ENCODE measurements around the gene NT5C3B. TPM values are rescaled to one million over a fixed set of nuclear protein-coding genes. Genes with fewer than 3 reads are reported as not detected.
A peak's percentile ranks its signal among the peaks of the same experiment; 100 is the strongest.
"Not testable (repeated sequence)": the region's sequence is repeated elsewhere in the genome, so short reads cannot be mapped to it uniquely, and the experiment has no call there.

The NT5C3B gene
- polyA plus RNA-seq, 1 donor = 31.5 TPM

DNA sequence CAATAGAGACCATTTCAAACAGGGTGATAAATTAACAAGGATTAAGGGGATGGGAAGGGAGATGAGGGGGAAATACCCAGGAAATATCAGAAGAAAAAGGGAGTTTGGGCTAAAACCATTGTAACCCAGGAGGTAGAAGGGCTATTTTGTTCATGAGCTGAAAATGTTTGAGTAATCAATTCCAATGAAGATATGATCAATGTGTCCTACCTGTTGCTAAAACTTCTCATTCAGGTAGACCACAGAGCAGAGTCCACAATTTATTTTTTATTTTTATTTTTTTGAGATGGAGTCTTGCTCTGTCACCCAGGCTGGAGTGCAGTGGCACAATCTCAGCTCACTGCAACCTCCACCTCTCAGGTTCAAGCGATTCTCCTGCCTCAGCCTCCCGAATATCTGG is 3.4 kb upstream of the NT5C3B start:
- not testable (repeated sequence) for DNase-seq

DNA sequence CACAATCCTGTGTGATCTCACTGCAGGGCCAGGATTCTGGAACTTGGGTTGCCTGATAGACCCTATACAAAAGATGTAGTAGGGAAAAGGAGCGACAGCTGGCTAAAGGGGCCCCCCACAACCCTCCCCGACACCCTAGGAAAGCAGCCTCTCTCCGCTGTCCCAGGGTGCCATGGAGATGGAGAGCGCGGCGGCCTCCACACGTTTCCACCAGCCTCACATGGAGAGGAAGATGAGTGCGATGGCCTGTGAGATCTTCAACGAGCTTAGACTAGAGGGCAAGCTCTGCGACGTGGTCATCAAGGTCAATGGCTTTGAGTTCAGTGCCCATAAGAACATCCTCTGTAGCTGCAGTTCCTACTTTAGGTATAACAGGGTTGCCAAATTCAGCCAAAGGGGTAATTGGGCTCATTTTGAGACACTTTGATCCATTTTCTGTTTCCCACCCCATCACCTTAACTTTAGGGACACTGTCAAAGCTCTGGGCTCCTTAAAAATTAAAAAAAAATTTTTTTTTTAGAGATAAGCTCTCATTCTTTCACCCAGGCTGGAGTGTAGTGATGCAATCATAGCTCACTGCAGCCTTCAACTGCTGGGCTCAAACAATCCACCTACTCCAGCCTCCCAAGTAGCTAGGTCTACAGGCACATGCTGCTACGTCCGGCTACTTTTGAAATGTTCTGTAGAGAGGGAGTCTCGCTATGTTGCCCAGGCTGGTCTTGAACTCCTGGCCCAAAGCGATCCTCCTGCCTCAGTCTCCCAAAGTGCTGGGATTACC is 1.9 kb upstream of the NT5C3B start, which contains the start of gene KLHL10:
Gene KLHL10, plus strand, starts transcription at position 65 of the 778 bp plus-strand sequence. Its CDS starts 108 bp downstream, at position 173.
- DNase-seq = no peak

DNA sequence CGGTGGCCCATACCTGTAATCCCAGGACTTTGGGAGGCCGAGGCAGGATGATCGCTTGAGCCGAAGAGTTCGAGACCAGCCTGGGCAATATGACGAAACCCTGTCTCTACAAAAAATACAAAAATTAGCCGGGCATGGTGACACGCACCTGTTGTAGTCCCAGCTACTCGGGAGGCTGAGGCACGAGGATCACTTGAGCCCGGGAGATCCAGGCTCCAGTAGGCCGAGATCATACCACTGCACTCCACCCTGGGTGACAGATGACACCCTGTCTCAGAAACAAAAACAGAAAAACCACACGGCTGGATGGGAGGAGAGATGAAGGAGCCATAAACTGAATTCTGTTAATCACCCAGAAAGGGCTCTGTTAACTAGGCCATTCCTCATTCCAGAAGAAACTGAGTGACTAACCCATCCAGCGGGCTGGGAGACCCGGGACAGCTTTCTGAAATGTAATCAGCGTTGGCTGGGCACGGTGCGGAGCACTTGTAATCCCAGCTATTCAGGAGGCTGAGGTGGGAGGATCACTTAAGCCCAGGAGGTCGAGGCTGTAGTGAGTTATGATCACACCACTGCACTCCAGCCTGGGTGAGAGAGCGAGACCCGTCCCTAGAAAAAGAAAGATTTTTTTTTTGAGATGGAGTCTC is 641 bp upstream of the NT5C3B start:
- DNase-seq = no peak

DNA sequence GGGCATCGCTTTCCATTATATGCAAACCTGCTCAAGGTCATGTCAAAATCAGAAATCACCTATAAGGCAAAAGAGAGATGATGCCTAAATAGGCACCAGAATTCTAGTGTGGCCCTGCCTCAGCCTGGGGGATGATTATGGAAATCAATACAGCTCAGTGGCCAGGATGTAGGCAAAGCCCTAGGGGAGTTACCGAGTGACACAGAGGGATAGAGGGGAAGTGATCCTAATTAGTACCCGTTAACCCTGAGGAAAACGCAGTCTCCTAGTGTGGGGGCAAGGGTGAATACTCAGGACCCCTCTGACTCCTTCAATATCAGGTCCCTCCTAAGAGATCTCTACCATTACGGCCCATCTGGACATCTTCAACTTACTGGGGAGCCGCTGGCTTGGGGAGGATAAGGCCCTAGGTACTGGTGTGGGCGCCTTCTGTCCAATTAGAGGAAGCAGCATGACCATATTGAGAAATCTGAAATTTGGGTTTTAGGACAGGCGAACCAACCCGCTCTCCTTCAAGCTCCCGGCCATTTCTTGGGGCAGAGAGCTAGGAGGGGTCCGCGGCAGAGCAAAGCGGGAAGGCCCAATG is 725 bp downstream of the NT5C3B start:
- no peak for DNase-seq

DNA sequence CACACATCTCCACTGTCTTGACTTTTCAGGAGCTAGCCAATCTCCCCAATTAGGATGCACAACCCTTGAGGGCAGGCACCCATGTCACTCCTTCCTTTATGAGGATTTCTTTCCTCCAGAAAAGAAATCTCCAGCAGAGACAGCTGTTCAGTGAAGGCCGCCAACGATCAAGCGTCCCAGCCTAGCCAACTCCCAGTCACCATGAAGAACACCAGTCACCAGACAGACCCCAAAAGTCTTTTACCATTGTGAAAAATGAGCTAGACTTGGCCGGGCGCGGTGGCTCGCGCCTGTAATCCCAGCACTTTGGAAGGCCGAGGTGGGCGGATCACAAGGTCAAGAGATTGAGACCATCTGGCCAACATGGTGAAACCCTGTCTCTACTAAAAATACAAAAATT is 6.1 kb downstream of the NT5C3B start:
- DNase-seq = not testable (repeated sequence)

DNA sequence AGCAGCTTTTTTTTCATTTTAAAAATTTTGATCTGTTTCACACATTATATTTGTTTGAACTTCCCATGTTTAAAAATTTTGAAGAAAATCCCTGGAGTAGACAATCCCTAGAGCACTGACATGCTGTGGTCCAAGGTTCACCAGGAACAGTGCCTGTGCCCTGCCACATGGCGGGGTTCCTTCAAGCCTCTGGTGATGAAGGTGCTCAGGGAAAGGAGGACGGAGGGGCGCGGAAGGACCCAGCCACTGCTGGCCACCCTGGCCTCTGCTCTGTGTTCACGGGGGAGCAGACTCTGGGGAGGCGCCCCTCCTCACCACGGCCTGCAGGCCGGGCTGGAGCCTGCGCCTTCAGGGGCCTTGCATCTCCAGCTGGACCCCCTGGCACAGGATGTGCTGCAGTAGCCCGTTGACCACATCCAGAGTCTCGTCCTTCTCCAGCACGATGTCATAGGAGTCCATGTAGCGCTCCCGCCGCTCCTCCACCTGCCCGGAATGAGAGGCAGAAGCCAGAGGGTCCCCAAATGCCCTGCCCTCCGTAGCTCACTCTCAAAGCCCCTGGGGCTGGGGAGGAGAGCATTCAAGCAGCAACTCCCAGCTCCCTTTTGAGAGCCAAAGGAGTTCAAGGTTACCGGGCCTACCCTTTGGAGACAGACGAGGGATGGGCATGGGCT is 10.7 kb downstream of the NT5C3B start:
- no peak for DNase-seq

DNA sequence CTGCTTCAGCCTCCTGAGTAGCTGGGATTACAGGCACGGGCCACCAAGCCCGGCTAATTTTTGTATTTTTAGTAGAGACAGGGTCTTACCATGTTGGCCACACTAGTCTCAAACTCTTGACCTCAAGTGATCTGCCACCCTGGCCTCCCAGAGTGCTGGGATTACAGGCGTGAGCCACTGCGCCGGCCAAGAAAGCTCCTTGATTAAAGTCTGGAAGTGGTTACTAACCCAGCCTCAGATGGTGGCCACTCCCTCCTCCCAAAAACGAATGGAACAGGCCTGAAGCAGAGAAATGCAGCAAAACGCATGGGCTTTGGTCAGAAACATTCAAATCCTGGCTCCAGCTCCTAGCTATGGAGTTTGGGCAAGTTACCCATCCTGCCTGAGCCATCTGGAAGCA is 11.9 kb downstream of the NT5C3B start:
- no peak for DNase-seq

DNA sequence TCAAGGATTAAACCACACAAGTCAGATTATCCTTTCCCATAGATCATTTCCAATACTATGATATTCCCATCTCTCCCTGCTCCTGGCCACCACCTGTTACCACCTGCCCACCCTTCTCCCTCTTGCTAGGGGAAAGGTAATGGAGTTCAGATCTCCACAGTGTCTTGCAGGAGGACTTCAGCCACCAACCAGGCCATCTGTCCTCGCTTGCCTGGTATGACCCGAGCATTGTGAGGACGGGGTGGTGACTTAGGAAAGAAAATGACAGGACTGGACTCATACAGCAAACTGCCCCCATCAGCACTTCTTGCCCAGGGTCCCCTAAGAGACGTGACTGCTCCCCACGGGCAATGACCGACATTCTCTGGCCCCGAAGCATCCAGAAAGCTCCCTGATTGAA is 12.5 kb downstream of the NT5C3B start:
- DNase-seq = no peak

DNA sequence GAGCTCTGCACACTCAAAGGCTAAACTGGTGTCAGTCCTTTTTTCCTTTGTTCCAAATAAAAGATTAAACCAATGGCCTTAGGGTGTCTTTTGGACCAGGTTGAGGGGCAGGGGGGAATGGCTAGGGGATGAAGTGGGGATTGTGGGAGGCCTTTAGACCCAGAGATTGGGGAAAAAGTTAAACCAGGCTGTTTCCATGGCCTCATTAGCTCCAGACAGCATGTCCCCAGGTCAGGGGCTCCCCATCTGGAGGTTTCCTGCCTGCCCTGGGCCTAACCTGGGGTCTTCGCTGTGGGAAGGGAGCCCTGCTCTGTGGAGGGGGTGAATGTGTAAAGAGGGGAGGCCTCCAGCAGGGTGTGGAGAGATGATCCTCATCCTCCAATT is 12.9 kb downstream of the NT5C3B start:
- DNase-seq = no peak

DNA sequence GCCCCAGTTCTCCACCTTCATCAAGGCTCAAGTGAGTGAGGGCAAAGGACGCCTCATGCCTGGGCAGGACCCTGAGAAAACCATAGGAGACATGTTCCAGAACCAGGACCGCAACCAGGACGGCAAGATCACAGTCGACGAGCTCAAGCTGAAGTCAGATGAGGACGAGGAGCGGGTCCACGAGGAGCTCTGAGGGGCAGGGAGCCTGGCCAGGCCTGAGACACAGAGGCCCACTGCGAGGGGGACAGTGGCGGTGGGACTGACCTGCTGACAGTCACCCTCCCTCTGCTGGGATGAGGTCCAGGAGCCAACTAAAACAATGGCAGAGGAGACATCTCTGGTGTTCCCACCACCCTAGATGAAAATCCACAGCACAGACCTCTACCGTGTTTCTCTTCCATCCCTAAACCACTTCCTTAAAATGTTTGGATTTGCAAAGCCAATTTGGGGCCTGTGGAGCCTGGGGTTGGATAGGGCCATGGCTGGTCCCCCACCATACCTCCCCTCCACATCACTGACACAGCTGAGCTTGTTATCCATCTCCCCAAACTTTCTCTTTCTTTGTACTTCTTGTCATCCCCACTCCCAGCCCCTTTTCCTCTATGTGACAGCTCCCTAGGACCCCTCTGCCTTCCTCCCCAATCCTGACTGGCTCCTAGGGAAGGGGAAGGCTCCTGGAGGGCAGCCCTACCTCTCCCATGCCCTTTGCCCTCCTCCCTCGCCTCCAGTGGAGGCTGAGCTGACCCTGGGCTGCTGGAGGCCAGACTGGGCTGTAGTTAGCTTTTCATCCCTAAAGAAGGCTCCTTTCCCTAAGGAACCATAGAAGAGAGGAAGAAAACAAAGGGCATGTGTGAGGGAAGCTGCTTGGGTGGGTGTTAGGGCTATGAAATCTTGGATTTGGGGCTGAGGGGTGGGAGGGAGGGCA is 13.6 kb downstream of the NT5C3B start:
- DNase-seq = no peak

DNA sequence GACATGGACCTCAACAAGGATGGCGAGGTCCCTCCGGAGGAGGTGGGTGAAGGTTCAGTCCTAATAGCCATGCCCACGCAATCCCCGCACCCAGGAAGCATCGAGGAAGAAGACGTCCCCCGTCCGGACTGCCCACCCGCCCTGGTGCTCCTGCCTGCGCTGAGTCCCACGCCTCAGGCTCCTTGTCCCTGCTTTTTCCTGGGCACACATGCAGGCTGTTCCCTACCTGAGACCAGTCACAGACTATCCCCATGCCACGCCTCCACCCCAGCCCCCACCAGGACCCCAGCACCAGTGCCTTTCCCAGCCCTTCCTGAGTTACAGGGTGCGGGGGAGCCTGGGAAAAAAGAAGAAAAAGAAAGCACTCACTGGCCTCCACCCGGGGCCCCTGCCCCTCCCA is 14.3 kb downstream of the NT5C3B start:
- DNase-seq = no peak

DNA sequence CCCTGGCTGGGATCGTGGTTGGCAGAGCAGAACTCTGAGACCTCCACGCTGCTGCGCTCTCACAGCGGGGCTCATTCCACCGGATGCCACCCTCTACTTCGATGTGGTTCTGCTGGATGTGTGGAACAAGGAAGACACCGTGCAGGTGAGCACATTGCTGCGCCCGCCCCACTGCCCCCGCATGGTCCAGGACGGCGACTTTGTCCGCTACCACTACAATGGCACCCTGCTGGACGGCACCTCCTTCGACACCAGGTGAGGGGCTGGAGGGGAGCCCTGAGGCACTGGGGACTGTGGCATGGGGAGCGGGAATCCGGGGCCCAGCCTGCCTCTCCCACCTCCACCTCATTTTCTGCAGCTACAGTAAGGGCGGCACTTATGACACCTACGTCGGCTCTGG is 18.0 kb downstream of the NT5C3B start:
- no peak for DNase-seq

DNA sequence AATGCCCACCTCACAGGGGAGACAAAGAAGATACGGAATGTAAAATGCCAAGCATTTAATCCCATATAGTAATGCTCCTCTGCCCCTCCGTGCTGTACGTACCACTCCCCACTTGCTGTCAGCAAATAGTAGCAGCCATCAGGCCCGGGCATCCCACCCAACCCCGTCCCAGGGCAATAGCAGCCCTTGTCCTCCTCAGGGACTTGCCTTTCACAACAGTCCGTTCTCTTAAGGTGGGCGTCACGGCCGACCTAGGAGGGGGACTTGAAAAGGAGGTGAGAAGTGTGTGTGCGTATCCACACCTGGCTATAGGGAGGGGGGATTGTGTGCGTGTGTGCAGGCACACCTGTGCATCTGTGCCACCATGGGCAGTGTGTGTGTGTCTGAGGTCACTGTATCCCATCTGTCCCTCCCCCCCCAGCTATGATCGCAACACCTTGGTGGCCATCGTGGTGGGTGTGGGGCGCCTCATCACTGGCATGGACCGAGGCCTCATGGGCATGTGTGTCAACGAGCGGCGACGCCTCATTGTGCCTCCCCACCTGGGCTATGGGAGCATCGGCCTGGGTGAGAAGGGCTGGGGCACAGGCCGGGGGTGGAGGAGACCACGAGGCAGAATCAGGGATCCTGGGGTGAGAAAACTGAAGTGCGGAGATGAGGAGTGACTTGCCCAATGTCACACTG is 19.3 kb downstream of the NT5C3B start:
- no peak for DNase-seq

DNA sequence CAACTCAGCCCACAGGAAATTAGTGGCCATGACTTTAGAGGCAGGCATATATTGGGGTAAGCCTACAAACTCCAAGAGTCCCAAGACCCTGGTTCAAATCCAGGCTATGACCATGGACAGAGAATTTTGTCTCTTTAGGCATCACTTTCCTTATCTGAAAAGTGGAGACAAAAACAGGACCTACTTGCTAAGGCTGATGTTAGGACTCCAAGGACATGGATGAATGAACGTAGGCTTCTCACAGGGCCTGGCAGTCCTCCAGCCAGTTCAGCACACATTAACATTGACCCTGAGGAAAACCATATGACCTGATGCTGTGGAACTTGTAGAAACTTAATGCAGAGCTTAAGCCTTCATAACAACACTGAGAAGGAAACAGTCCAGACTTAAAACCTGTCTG is 21.8 kb downstream of the NT5C3B start:
- DNase-seq = no peak

DNA sequence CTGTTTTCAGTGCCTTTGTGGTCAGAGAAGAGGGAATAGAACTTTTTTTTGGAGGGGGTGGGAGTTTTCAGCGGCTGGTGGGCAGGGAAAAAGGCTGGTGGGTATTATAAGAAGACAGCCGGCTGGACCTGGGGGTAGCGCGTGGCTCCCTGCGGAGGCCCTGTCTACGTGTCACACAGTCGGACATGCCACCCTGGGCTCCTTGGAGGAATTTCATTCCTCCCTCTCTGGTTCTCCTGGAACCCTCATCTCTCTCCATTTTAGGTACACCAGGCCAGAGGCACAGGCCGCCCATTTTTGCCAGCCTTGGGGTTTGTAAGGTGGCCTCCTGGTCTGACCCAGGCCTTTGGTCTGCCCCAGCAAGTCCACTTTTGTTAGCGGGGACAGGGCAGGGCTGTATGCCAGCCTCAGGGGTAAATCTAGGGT is 22.3 kb downstream of the NT5C3B start:
- DNase-seq = no peak

DNA sequence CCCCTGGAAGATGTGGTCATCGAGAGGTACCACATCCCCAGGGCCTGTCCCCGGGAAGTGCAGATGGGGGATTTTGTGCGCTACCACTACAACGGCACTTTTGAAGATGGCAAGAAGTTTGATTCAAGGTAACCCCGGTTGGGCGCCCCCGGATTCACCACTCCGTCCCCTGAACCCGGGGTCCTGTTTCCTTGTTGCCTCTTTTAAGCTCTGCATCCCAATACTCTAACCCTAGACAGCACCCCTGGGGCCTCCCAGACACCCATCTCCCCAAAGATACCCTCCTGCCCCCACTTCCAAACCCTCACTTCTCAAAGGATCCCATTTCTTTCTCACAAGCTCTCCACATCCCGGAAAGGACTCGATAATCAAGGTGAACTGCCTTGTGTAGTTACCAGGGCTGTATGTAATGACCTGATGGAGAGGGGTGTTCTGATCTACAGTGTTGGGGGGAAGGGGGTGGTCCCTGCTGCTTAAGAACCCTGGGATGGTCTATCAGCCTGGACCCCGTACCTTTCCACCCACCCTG is 22.8 kb downstream of the NT5C3B start:
- DNase-seq = no peak

DNA sequence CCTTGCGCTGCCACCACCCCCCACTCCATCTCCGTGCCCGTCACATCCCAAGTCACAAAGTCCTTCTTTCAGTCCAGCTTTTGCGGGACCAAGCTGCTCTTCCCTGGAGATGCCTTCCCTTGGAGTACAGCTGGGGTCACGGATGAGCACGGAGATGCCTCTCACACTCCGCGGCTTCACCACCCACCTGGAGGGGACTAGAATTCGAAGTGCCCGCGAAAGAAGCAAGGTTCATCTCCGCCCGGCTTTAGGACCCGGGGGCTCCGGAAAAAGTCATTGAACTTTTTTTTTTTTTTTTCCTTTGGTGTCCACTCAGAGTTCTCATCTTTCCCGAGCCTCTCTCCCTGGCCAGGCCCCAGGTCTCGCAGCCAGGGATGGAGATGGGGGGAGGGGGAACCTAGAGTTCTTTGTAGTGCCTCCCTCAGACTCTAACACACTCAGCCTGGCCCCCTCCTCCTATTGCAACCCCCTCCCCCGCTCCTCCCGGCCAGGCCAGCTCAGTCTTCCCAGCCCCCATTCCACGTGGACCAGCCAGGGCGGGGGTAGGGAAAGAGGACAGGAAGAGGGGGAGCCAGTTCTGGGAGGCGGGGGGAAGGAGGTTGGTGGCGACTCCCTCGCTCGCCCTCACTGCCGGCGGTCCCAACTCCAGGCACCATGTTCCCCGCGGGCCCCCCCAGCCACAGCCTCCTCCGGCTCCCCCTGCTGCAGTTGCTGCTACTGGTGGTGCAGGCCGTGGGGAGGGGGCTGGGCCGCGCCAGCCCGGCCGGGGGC is 23.5 kb downstream of the NT5C3B start, which contains the start of gene FKBP10:
Gene FKBP10, plus strand, starts transcription at position 624 of the 771 bp plus-strand sequence. Its CDS starts 31 bp downstream, at position 655.
- peak; percentile 93 for DNase-seq

DNA sequence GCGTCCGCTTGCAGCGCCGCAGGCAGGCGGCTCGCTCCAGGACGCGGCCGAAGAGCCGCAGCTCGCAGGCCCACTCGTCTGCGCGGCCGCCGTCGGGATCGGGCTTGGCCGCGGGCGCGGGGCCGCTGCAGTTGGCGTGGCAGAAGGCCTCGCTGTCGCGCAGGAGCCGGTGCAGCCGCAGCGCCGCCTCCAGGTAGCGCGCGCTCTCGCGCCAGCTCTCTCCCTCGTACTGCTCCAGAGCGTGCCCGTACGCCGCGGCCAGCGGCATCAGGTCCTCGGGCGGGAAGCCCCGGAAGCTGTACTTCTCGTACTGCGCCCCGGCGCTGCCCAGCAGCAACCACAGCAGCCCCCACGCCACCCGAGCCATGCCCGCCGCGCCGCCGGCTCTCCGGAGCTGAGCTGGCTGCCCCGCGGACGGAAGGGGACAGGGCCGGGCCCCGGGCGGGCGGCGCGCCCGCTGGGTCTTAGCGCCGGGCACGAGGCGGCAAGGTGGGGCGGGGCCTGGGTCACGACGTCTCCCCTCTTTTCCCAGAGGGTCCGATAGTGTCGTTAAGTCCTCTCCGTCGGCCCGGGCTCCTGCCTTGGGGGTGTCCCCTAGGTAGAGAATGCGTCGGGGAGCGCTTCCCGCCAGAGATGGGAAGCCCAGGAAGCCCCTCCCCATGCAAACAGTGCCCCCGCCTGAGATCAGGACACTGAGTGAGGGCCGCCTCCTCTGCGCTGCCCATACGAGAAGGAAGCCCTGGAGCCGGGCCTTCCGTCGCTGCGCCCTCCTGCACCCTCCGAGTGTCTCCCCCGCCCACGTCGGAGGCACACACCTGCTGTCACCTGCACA is 24.3 kb downstream of the NT5C3B start, which contains the start of gene P3H4:
Gene P3H4, minus strand, starts transcription at position 401 of the 832 bp plus-strand sequence. Its CDS starts 34 bp downstream, at position 367.
- peak; percentile 93 for DNase-seq
